Naive thymus-derived CD4-positive, alpha-beta T cell (primary cell): ENCODE data around the gene TAF11. TPM values are rescaled to one million over a fixed set of nuclear protein-coding genes. Genes with fewer than 3 reads are reported as not detected.
"Not testable (repeated sequence)": the region's sequence is repeated elsewhere in the genome, so short reads cannot be mapped to it uniquely, and the experiment has no call there.

Experiments
- ATAC-seq: fragments of 150-1000 bp; cut with Tn5 transposase; 2 replicates; pipeline ENCODE4 v1.10.0; 2021; ENCODE audit warnings: mild to moderate bottlenecking, moderate library complexity
- CTCF ChIA-PET: fragments of 350-600 bp; sonication (Branson Sonifier 250); formaldehyde crosslinking; loops from one replicate; lab custom pipeline; 2021; ENCODE audit warnings: antibody characterized with exemption; lab: Charles Lee
- POLR2A ChIA-PET: fragments of 350-600 bp; sonication (Branson Sonifier 250); formaldehyde crosslinking; loops from one replicate; lab custom pipeline; 2021; ENCODE audit warnings: antibody characterized with exemption, inconsistent platforms; lab: Charles Lee
- DNase-seq, 9 donors: peaks; one replicate each; pipeline versions ENCODE4 v3.0.0 to v3.0.0-alpha.2; 2020 to 2022; ENCODE audit warnings: mixed read lengths in 1 of 9
- H3K27ac ChIP-seq: one replicate; pipeline ENCODE4 v1.7.0; 2013; ENCODE audit warnings: mild to moderate bottlenecking, low read depth, low read length, moderate library complexity
- H3K27me3 ChIP-seq, 2 donors: one replicate each; pipeline ENCODE4 v1.7.0; 2013; ENCODE audit warnings: low read length in 2 of 2, mild to moderate bottlenecking in 2 of 2, moderate library complexity in 2 of 2; ENCODE audit not compliant: control insufficient read depth in 2 of 2, insufficient read depth in 2 of 2
- H3K36me3 ChIP-seq, 3 experiments: 1 replicate in 2 of 3; 2 replicates in 1 of 3; pipeline ENCODE4 v1.7.0; 2013; ENCODE audit warnings: low read length in 3 of 3, mild to moderate bottlenecking in 3 of 3, moderate library complexity in 1 of 3; ENCODE audit not compliant: insufficient read depth in 3 of 3, control insufficient read depth in 2 of 3
- H3K4me1 ChIP-seq, 2 donors: one replicate each; pipeline ENCODE4 v1.7.0; 2013; ENCODE audit warnings: low read length in 2 of 2, mild to moderate bottlenecking in 2 of 2, moderate library complexity in 1 of 2; ENCODE audit not compliant: control insufficient read depth in 2 of 2, insufficient read depth in 2 of 2
- H3K4me3 ChIP-seq: 2 replicates; pipeline ENCODE4 v1.7.0; 2013; ENCODE audit warnings: mild to moderate bottlenecking, low read length
- H3K9me3 ChIP-seq, 3 experiments: 1 replicate in 2 of 3; 2 replicates in 1 of 3; pipeline ENCODE4 v1.7.0; 2013; ENCODE audit warnings: low read length in 3 of 3; ENCODE audit not compliant: control insufficient read depth in 2 of 3
- H3K27ac Mint-ChIP-seq, 9 donors: one replicate each; pipeline ENCODE4 v1.8.0; 2020 to 2022; ENCODE audit warnings: mixed read lengths in 9 of 9, mild to moderate bottlenecking in 8 of 9, moderate library complexity in 5 of 9, inconsistent platforms in 2 of 9
- H3K27me3 Mint-ChIP-seq, 5 donors: one replicate each; pipeline ENCODE4 v1.8.0; 2021 to 2022; ENCODE audit warnings: mixed read lengths in 5 of 5, mild to moderate bottlenecking in 1 of 5
- H3K36me3 Mint-ChIP-seq, 5 donors: one replicate each; pipeline ENCODE4 v1.8.0; 2020 to 2022; ENCODE audit warnings: mixed read lengths in 5 of 5, mild to moderate bottlenecking in 3 of 5, inconsistent platforms in 1 of 5
- H3K4me1 Mint-ChIP-seq, 7 donors: one replicate each; pipeline ENCODE4 v1.8.0; 2020 to 2022; ENCODE audit warnings: mixed read lengths in 7 of 7, mild to moderate bottlenecking in 3 of 7, inconsistent platforms in 1 of 7
- H3K4me3 Mint-ChIP-seq, 10 donors: one replicate each; pipeline ENCODE4 v1.8.0; 2020 to 2022; ENCODE audit warnings: mild to moderate bottlenecking in 10 of 10, mixed read lengths in 10 of 10, moderate library complexity in 6 of 10, inconsistent platforms in 2 of 10
- H3K9me3 Mint-ChIP-seq, 11 donors: one replicate each; pipeline ENCODE4 v1.8.0; 2020 to 2022; ENCODE audit warnings: mixed read lengths in 11 of 11, mild to moderate bottlenecking in 4 of 11, inconsistent platforms in 1 of 11, moderate library complexity in 1 of 11
- intact Hi-C, 2 donors: fragments of 100-400 bp; cut with micrococcal nuclease; formaldehyde crosslinking; loops; one replicate each; pipeline ENCODE4 v1.15.1; 2023
- polyA plus RNA-seq, 2 donors: library from polyadenylated mRNA; unstranded; fragments of 300-500 nt; fragmentation: Illumina TruSeq; gene quantifications; one replicate each; pipeline ENCODE4 v1.2.3, GENCODE V29; 2021
- total RNA-seq, 6 experiments: library from RNA in 5 of 6; stranded (reverse) in 5 of 6; gene quantifications; 1 replicate in 5 of 6; 2 replicates in 1 of 6; pipeline ENCODE4 v1.2.3 and lab custom pipeline; 2021 to 2026

Gene TAF11, protein sequence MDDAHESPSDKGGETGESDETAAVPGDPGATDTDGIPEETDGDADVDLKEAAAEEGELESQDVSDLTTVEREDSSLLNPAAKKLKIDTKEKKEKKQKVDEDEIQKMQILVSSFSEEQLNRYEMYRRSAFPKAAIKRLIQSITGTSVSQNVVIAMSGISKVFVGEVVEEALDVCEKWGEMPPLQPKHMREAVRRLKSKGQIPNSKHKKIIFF
- total RNA-seq (10 to 100 TPM; 25.4 to 35.1 (median 29.4) TPM), polyA plus RNA-seq (10 to 100 TPM; 17.3 to 18.4 TPM), total RNA-seq (lab: John Stamatoyannopoulos, UW) (73.6 reads per million, percentile 79 among the genes with 10 or more reads in this experiment)

- DNase-seq: peak; percentile 73 to 91 (median 88)
- ChIA-PET CTCF (interaction anchor here (0.5 to 1.6 kb wide), 3 partner anchors 9 to 104 kb away, joined by 3 to 6 read pairs (median 4); partner anchors contain the start of gene BLTP3A), POLR2A (interaction anchor here (1.1 to 4.0 kb wide), 11 partner anchors 10 to 664 kb away, joined by 3 to 44 read pairs (median 4); partner anchors contain the start of genes BLTP3A and SNRPC)
- intact Hi-C loops: loop anchor here (1.0 to 5.0 kb wide), 14 partner anchors 24 to 1099 kb away; partner anchors contain the start of genes HMGA1 (in 2 of the 2), BLTP3A (in 1 of the 2), ILRUN (in 1 of the 2) and LEMD2 (in 1 of the 2)
- Histone ChIP-seq H3K27ac (peak within 1 kb of the TSS; percentile 95), H3K4me1 (peaks cover 15 to 18% of the 10 kb centered on the region in 2 donors), H3K4me3 (peak within 1 kb of the TSS; percentile 94), H3K9me3 (no peaks in the 10 kb centered on the region), H3K36me3 (peaks cover 0 to 17% (median 0%) of the 10 kb centered on the region in 3 experiments), H3K27me3 (no peaks in the 10 kb centered on the region)
- Mint-ChIP-seq H3K27ac (peak within 1 kb of the TSS; percentile 99 to 100 (median 100)), H3K4me1 (peaks cover 41 to 71% (median 58%) of the 10 kb centered on the region in 7 donors), H3K9me3 (peaks cover 0 to 5% (median 0%) of the 10 kb centered on the region in 11 donors), H3K27me3 (peaks cover 0 to 16% (median 0%) of the 10 kb centered on the region in 5 donors), H3K4me3 (peak within 1 kb of the TSS; percentile 92 to 100 (median 100)), H3K36me3 (peaks cover 10 to 23% (median 16%) of the 10 kb centered on the region in 5 donors)
- ATAC-seq: peak; percentile 80
Observed at GRCh38 chr6:34887753-34888513, at the start of gene TAF11. TSS of gene TAF11 (minus strand) at chr6:34888042. CDS start at chr6:34887957, 85 bp downstream.

DNA sequence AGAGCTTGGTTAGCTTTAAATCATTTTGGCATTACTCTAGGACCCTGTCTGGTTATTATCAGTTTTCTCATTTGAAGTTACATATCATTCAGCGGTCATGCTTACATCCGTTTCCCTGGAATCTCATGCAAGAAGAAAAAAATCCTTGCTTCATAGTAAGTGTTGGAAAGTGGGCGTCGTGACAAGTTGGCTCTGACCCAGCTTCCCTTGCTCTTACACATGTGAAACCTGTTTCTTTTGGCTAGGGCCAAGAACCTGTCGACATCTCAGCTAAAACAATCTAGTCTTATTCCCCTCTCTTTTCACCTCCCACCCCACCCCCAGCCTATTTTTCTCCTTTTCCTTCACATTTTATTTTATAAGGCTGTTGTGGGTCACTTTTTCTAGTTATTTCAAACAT is 46.7 kb upstream of the TAF11 start:
- POLR2A ChIA-PET: interaction anchor here (1.2 kb wide), 1 partner anchor 26 kb away, joined by 4 read pairs; no protein-coding TSS in a partner anchor
- Mint-ChIP-seq H3K36me3 (peaks cover 0 to 14% (median 7%) of the 10 kb centered on the region in 5 donors), H3K4me3 (no peak overlapping the region), H3K27ac (no peak overlapping the region), H3K27me3 (no peaks in the 10 kb centered on the region), H3K4me1 (peaks cover 0 to 21% (median 6%) of the 10 kb centered on the region in 7 donors), H3K9me3 (no peaks in the 10 kb centered on the region)
- H3K4me1 ChIP-seq: no peaks in the 10 kb centered on the region
- H3K4me3 ChIP-seq: no peak overlapping the region
- no peaks in the 10 kb centered on the region for H3K9me3 ChIP-seq
- ATAC-seq: no peak
- H3K27me3 ChIP-seq: no peaks in the 10 kb centered on the region
- intact Hi-C loops: no loop called here
- no peaks in the 10 kb centered on the region for H3K36me3 ChIP-seq
- CTCF ChIA-PET: no interaction called here
- H3K27ac ChIP-seq: no peak overlapping the region
- DNase-seq: no peak

- peaks cover 0 to 17% (median 6%) of the 10 kb centered on the region in 7 donors for H3K4me1 Mint-ChIP-seq
- CTCF ChIA-PET: interaction anchor here (0.6 kb wide), 1 partner anchor 14 kb away, joined by 4 read pairs; no protein-coding TSS in a partner anchor
- H3K27ac Mint-ChIP-seq, H3K9me3 ChIP-seq, H3K4me3 Mint-ChIP-seq, H3K9me3 Mint-ChIP-seq, H3K4me1 ChIP-seq, H3K27me3 Mint-ChIP-seq, H3K27ac ChIP-seq, H3K4me3 ChIP-seq, intact Hi-C loops, H3K27me3 ChIP-seq, ATAC-seq, DNase-seq, H3K36me3 ChIP-seq, POLR2A ChIA-PET: not testable (repeated sequence)
- H3K36me3 Mint-ChIP-seq: peaks cover 0 to 12% (median 7%) of the 10 kb centered on the region in 5 donors
Observed at GRCh38 chr6:34932202-34932601, 44.4 kb upstream of the TAF11 start.

DNA sequence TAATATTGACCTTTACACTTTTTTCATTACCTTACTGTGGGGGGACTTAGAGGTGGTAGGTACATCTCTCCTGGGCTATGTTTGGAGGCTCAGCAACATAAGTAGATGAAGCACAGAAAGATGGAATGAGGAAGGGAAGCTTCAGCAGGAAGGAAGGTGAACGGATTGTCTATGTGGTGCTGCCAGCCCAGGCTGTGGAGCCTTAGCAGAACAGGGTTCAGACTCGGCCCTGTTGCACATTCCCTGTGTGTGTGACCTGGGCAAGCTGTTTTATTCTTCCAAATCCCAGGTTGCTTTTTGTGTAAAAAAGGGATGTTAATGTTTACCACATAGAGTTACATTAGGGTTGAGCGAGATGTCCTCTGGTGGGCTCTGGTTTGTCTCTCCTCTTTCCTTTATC is 42.4 kb upstream of the TAF11 start:
- ChIA-PET POLR2A (interaction anchor here (0.7 kb wide), 1 partner anchor 41 kb away, joined by 3 read pairs; no protein-coding TSS in a partner anchor), CTCF (interaction anchor here (0.6 kb wide), 1 partner anchor 20 kb away, joined by 3 read pairs; no protein-coding TSS in a partner anchor)
- Mint-ChIP-seq H3K27ac (peak overlapping the region in 1 of 9 donors; percentile 56), H3K4me1 (peaks cover 0 to 18% (median 6%) of the 10 kb centered on the region in 7 donors), H3K27me3 (peaks cover 0 to 11% (median 0%) of the 10 kb centered on the region in 5 donors), H3K4me3 (no peak overlapping the region), H3K36me3 (peaks cover 0 to 16% (median 7%) of the 10 kb centered on the region in 5 donors), H3K9me3 (no peaks in the 10 kb centered on the region)
- Histone ChIP-seq H3K9me3 (no peaks in the 10 kb centered on the region), H3K27ac (no peak overlapping the region), H3K4me3 (no peak overlapping the region), H3K27me3 (no peaks in the 10 kb centered on the region), H3K4me1 (no peaks in the 10 kb centered on the region), H3K36me3 (no peaks in the 10 kb centered on the region)
- intact Hi-C loops: no loop called here
- ATAC-seq: no peak
- no peak for DNase-seq

DNA sequence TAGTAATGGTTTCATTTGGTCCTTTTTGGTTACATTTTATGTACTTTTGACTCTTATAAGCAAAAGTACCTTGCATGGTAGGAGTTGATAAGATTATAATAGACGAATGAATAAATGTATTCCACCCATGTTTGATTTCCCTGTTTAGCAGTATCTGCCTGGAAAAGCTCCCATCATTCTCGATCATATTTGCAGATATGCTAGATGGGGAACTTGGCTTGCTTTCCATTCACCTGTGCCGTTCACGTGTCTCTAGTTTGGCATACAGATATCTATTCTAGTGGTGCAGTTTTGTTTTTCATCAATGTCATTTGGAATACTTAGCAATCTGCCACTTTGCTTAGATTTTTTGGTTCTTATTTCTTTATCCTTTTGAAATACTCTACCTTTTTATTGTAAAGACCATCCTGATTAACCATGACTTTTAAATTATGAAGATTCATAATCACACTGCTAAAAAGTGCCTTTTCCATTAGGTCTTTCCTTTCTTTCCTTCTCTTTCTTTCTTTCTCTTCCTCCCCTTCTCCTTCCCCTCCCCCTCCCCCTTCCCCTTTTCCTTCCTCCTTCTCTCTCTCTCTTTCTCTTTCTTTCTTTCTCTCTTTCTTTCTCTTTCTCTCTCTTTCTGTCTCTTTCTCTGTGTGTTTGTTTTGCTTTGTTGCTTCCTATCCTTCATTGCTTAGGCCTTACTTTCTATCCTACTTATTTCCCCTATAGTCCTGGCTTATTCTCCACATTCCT is 41.6 kb upstream of the TAF11 start:
- ChIA-PET CTCF (no interaction called here), POLR2A (interaction anchor here (0.6 kb wide), 1 partner anchor 647 kb away, joined by 3 read pairs; no protein-coding TSS in a partner anchor)
- Mint-ChIP-seq H3K4me1 (peaks cover 0 to 15% (median 2%) of the 10 kb centered on the region in 7 donors), H3K9me3 (no peaks in the 10 kb centered on the region), H3K27me3 (peaks cover 0 to 13% (median 0%) of the 10 kb centered on the region in 5 donors), H3K4me3 (no peak overlapping the region), H3K27ac (no peak overlapping the region), H3K36me3 (peaks cover 0 to 9% (median 6%) of the 10 kb centered on the region in 5 donors)
- intact Hi-C loops: no loop called here
- Histone ChIP-seq H3K4me1 (no peaks in the 10 kb centered on the region), H3K36me3 (no peaks in the 10 kb centered on the region), H3K9me3 (no peaks in the 10 kb centered on the region), H3K4me3 (no peak overlapping the region), H3K27me3 (no peaks in the 10 kb centered on the region), H3K27ac (no peak overlapping the region)
- DNase-seq (no peak), ATAC-seq (no peak)

- DNase-seq (no peak), ATAC-seq (no peak)
- Histone ChIP-seq H3K27me3 (no peaks in the 10 kb centered on the region), H3K4me1 (no peaks in the 10 kb centered on the region), H3K27ac (no peak overlapping the region), H3K9me3 (no peaks in the 10 kb centered on the region), H3K36me3 (no peaks in the 10 kb centered on the region), H3K4me3 (no peak overlapping the region)
- Mint-ChIP-seq H3K9me3 (no peaks in the 10 kb centered on the region), H3K4me1 (peaks cover 0 to 15% (median 0%) of the 10 kb centered on the region in 7 donors), H3K4me3 (no peak overlapping the region), H3K36me3 (peaks cover 0 to 9% (median 5%) of the 10 kb centered on the region in 5 donors), H3K27me3 (peaks cover 0 to 16% (median 0%) of the 10 kb centered on the region in 5 donors), H3K27ac (peak overlapping the region in 1 of 9 donors; percentile 22)
- intact Hi-C loops: no loop called here
- ChIA-PET CTCF (no interaction called here), POLR2A (interaction anchor here (0.6 kb wide), 1 partner anchor 646 kb away, joined by 3 read pairs; no protein-coding TSS in a partner anchor)
Observed at GRCh38 chr6:34928695-34929094, 40.9 kb upstream of the TAF11 start.
